ENCODE results near the gene BCLAF1.

The BCLAF1 gene

GRCh38 chr6:136209496-136209895 lies 80.2 kb downstream of the BCLAF1 start:
- DNase-seq (ENCODE audit: low read depth in 3 of 3, low spot score in 1 of 3): no peak

GRCh38 chr6:136208783-136209182 lies 80.9 kb downstream of the BCLAF1 start:
- no peak for DNase-seq (ENCODE audit: low read depth in 3 of 3, low spot score in 1 of 3)
